ENCODE data around the gene CYP21A2. TPM values are rescaled to one million over a fixed set of nuclear protein-coding genes. Genes with fewer than 3 reads are reported as not detected.

The CYP21A2 gene
- total and polyA plus RNA-seq, 10 of the 15 experiments (the other 5 are each of a cell fraction or from before 2014, with no cell fraction given) = 0.04 to 0.92 (median 0.23) TPM; not detected in 7

- Histone ChIP-seq H3K9me3 (replicated peaks; ENCODE audit: control insufficient read depth, insufficient read depth, low read length) (no peaks in the 10 kb centered on the region), H3K36me3 (ENCODE audit: control insufficient read depth in 2 of 2, insufficient read depth in 2 of 2, low read length in 1 of 2) (no peaks in the 10 kb centered on the region), H4K20me1 (ENCODE audit: control insufficient read depth, insufficient read depth) (no peaks in the 10 kb centered on the region), H3K79me2 (ENCODE audit: control insufficient read depth, insufficient read depth, low read length) (no peaks in the 10 kb centered on the region), H3K27me3 (replicated peaks in 1 of 2; ENCODE audit: control insufficient read depth in 2 of 2, insufficient read depth in 2 of 2, low read length in 1 of 2) (peaks cover 0 to 4% of the 10 kb centered on the region in 2 experiments; a peak in 2 of 4 replicates), H3K9ac (ENCODE audit: control insufficient read depth, insufficient read depth, low read length) (no peak overlapping the region), H2AFZ (ENCODE audit: control insufficient read depth, low read depth, low read length) (no peak overlapping the region), H3K27ac (ENCODE audit: control insufficient read depth, insufficient read depth) (no peak overlapping the region), H3K4me1 (ENCODE audit: control insufficient read depth, insufficient read depth, low read length) (no peaks in the 10 kb centered on the region), H3K4me2 (ENCODE audit: control insufficient read depth, insufficient read depth) (no peak overlapping the region), H3K4me3 (no peak overlapping the region)
- CTCF ChIA-PET = no interaction called here
- no peak for ATAC-seq
- WGBS (ENCODE audit: insufficient coverage, insufficient replicate concordance, low lambda C conversion rate, missing lambda C conversion rate) = 68% methylated on average over 5 of the region's 7 CpGs
- intact Hi-C loops (cut with micrococcal nuclease; ENCODE audit: unreplicated experiment) (no loop called here), in situ Hi-C loops (cut with MboI) (no loop called here)
- RAD21 ChIA-PET (ENCODE audit: unreplicated experiment) = no interaction called here
- BruUV-seq (replicated peaks) = no TSS peak
- no peak for DNase-seq (ENCODE audit: low read depth, low spot score)
- SMC1A ChIA-PET (ENCODE audit: uncharacterized antibody, unreplicated experiment) = no interaction called here
- FAIRE-seq = no peak
- POLR2A ChIA-PET = no interaction called here
- no peak for TF ChIP-seq REST (IDR thresholded peaks at IDR 0.05; ENCODE audit: low read depth, low read length)
- TF ChIP-seq MEF2A (IDR thresholded peaks at IDR 0.05; ENCODE audit: insufficient read depth, low read depth, low read length) = no peak
- TF ChIP-seq YBX1 (IDR thresholded peaks at IDR 0.05) = no peak
- no peak for TF ChIP-seq EED (IDR thresholded peaks at IDR 0.05; ENCODE audit: low read depth)
- no peak for TF ChIP-seq ESRRA (IDR thresholded peaks at IDR 0.05; ENCODE audit: low read length)
- TF ChIP-seq PML (IDR thresholded peaks at IDR 0.05; ENCODE audit: low read length) = no peak
- no peak for TF ChIP-seq NFYA (IDR thresholded peaks at IDR 0.05; ENCODE audit: borderline replicate concordance, low read depth, low read length)
- no peak for TF ChIP-seq RCOR1 (conservative IDR thresholded peaks at IDR 0.05; ENCODE audit: low read depth, low read length)
- TF ChIP-seq GABPA (IDR thresholded peaks at IDR 0.05; ENCODE audit: low read depth) = no peak
- TF ChIP-seq CHD2 (IDR thresholded peaks at IDR 0.05; ENCODE audit: borderline replicate concordance, low read depth, low read length) = no peak
- TF ChIP-seq, protein P1, sequence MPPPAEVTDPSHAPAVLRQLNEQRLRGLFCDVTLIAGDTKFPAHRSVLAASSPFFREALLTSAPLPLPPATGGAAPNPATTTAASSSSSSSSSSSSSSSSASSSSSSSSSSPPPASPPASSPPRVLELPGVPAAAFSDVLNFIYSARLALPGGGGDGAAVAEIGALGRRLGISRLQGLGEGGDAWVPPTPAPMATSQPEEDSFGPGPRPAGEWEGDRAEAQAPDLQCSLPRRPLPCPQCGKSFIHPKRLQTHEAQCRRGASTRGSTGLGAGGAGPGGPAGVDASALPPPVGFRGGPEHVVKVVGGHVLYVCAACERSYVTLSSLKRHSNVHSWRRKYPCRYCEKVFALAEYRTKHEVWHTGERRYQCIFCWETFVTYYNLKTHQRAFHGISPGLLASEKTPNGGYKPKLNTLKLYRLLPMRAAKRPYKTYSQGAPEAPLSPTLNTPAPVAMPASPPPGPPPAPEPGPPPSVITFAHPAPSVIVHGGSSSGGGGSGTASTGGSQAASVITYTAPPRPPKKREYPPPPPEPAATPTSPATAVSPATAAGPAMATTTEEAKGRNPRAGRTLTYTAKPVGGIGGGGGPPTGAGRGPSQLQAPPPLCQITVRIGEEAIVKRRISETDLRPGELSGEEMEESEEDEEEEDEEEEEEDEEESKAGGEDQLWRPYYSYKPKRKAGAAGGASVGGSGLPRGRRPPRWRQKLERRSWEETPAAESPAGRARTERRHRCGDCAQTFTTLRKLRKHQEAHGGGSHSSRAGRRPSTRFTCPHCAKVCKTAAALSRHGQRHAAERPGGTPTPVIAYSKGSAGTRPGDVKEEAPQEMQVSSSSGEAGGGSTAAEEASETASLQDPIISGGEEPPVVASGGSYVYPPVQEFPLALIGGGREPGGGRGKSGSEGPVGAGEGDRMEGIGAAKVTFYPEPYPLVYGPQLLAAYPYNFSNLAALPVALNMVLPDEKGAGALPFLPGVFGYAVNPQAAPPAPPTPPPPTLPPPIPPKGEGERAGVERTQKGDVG (CRISPR knock-in tag; IDR thresholded peaks at IDR 0.05) = no peak
- TF ChIP-seq MEF2B (IDR thresholded peaks at IDR 0.05; ENCODE audit: partially characterized antibody, poor library complexity, severe bottlenecking) = no peak
- no peak for TF ChIP-seq POLR2A (IDR thresholded peaks at IDR 0.05; ENCODE audit: low read depth, low read length)
- no peak for TF ChIP-seq E2F8 (IDR thresholded peaks at IDR 0.05; ENCODE audit: low read depth, partially characterized antibody)
- TF ChIP-seq ATF3 (IDR thresholded peaks at IDR 0.05; ENCODE audit: borderline replicate concordance, extremely low read depth, low read depth, low read length) = no peak
- no peak for TF ChIP-seq YY1 (IDR thresholded peaks at IDR 0.05; ENCODE audit: low read depth, low read length)
Observed at GRCh38 chr6:32056254-32056653, 18.0 kb downstream of the CYP21A2 start.
